ENCODE data around the gene FAM169A.
"Not testable (repeated sequence)": the region's sequence is repeated elsewhere in the genome, so short reads cannot be mapped to it uniquely, and the experiment has no call there.

The FAM169A gene

DNA sequence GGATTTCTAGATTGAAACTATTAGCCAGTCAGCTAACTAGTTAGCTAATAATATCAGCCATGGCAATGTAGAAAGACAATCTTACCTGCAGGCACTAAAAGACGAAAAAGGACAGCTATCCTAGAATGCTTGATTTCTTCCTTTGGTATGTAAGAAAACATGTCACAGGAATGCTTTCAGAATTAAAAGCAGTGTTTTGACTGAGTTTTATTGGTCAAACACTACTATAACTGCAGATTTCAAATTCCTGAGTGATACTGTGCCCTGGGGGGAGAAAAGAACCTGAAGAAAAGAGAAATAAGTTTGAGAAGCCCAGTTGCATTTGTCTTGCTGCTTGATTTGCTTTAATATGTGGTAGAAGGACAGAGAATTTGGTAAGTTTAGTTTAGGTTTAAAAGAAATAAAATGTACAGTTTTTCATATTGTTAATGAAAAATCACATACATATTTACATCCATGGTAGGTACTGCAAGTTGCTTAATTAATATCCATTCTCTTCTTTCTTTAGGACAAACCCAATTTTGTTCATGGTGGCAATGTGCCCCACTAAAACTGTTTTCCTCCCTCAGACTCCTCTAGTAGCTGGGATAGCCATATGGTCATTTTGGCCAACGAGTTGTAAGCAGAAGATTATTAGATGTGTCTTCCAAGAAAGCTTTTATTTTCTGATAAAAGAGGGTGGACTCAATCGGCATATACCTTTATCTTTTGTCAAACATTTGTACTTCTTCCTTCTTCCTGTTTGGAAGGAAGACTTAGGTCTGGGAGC is 4.3 kb upstream of the FAM169A start:
- DNase-seq, result no peak

DNA sequence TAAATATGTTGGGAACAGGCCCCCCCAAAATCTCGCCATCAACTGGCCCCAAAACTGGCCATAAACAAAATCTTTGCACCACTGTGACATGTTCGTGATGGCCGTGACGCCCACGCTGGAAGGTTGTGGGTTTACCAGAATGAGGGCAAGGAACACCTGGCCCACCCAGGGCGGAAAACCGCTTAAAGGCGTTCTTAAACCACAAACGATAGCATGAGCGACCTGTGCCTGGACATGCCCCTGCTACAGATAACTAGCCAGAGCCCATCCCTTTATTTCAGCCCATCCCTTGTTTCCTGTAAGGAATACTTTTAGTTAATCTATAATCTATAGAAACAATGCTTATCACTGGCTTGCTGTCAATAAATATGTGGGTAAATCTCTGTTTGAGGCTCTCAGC is 3.2 kb upstream of the FAM169A start:
- not testable (repeated sequence) for DNase-seq

DNA sequence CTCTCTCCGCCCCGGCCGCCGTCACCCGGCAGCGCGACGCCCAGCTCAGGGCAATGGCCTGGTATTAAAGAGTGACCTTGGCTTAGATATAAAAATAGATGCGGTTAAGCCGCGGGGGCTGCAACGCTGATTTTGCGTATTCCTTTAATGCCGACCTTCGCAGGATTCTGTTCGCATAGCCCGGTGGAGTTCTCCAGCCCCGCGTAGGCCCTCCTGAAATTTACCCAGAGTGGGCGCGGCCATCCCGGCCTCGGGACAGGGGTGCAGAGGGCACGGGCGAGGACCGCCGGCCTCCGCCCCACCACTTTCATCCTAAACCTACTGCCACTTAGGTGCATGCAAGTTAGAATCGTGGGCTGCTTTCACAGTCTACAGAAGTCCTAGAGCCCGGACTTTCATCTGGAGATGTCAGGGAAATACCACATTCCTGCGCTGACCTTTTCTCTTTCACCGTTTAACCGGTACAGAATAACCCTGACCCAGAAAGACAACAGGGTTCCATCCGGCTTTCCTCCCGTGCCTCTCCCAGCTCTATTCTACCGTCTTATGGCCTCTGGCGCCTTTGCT is 492 bp upstream of the FAM169A start:
- peak; percentile 71 for DNase-seq

GRCh38 chr5:74865256-74865803 is 857 bp downstream of the FAM169A start:
- no peak for DNase-seq

- no peak for DNase-seq
These were observed 1.4 kb downstream of the FAM169A start for GRCh38 chr5:74864823-74865222.

GRCh38 chr5:74863726-74864125 is 2.5 kb downstream of the FAM169A start:
- no peak for DNase-seq

DNA sequence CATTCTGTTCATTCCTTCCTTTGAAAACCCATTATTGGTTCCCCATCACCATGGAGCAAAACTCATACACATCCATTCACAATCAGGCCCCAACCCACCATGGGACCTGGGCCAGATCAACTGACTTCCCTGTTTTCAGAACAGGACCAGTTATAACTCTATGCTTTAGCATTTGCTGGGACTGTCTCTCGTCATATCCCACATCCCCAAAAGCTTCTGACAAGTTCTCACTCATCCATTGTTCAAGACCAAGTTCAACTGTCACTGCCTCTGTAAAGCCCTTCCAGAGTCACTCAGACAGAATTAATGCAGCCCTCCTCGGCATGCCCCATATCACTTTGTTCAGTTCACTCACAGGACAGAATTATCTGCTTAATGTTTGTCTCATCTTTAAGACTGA is 4.0 kb downstream of the FAM169A start:
- no peak for DNase-seq

- not testable (repeated sequence) for DNase-seq
These were observed 9.2 kb downstream of the FAM169A start for GRCh38 chr5:74856975-74857374.

DNA sequence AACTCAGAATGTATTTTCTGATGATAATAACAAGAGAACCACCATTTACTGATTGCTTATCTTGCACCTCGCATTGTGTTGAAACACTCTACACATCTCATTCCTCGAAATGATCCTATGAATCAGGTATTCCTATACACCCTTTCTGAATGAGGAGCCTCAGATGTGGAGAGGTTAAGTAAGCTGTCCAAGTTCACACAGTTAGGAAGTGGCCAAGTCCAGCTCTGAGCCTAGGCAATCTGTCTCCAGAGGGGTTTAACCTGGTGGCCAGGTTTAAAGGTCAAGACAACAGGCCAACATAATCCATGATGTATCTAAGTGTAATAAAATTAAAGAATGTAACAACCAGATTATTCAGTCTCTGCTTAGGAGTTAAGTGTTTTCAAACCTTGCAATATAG is 12.9 kb downstream of the FAM169A start:
- DNase-seq, result no peak

DNA sequence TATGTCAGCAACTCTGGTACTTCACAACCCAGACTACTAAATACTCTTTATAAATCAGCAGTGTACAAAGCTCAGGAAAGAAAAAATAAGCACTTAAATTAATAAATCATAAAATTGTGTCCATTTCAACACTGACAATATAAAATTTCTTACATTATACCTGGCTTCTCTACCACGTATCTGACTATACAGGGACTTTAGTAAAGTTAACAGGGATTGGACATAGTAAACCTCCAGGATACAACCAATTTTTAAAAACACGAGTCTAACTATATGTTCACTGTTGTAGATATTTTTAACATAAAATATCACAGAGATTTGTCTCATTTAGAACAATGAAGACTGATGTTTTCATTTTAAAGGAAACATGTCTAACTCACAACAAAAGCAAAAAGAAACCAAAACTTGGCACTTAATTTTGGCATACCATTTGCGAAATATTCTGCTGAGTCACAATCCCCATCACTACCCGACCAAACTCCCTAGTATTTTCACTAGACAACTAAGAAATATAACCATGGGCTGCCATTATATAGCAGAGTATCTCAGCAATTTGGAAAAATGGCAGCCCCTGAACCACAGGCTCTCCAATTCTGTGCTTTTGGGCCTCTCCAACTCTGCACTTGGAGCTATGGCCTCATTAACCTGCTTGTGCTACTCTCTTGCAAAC is 14.4 kb downstream of the FAM169A start:
- DNase-seq, result no peak

DNA sequence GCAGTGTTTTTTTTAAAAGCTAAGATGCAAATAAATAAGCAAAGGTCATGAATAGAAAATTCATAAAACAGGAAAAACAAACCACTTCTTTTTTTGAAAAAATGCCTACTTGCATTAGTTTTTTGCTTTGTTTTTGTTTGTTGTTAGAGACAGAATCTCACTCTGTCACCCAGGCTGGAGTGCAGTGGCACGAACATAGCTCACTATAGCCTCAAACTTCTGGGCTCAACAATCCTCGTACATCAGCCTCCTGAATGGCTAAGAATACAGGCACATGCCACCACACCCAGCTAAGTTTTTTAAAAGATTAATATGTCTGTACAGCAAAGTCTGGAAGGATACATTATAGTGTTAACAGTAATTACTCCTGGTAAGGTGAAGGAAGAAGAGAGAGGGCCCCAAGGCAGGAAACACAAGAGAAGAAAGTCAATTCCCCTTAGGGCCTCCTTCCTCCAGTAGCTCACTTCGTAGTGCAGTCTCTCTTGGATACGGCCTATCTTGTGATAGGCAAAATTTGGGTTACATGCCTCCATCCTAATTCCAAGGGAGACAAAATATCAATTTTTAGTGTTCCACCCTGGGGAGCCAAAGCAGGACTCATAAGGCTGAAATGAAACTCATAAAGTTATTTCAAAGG is 15.3 kb downstream of the FAM169A start:
- DNase-seq, result no peak

DNA sequence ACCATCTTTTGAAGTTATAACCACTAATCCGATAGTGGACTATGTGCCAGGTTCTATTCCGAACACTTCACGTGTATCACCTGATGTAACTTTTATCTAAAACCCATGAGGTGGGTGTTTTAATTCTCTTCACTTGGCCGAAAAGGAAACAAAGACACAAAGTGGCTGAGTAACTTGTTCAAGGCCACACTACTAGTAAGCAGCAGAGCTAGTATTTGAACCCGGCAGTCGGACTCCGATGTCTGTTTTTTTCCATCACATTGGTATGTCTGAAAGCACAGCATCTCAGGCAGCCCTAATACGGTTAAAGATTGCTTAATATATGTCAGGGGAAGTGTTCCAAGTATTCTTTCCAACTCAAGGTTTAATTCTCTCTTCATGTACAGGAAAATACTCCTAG is 16.2 kb downstream of the FAM169A start:
- DNase-seq, result no peak

GRCh38 chr5:74848553-74849025 is 17.6 kb downstream of the FAM169A start:
- no peak for DNase-seq

- DNase-seq, result no peak
These were observed 27.0 kb downstream of the FAM169A start for GRCh38 chr5:74839229-74839628.

- DNase-seq, result no peak
These were observed 27.9 kb downstream of the FAM169A start for GRCh38 chr5:74838262-74838661.

GRCh38 chr5:74837115-74837514 is 29.1 kb downstream of the FAM169A start:
- DNase-seq, result no peak

GRCh38 chr5:74833537-74834266 is 32.5 kb downstream of the FAM169A start:
- no peak for DNase-seq

- no peak for DNase-seq
These were observed 36.8 kb downstream of the FAM169A start for GRCh38 chr5:74829413-74829812.

DNA sequence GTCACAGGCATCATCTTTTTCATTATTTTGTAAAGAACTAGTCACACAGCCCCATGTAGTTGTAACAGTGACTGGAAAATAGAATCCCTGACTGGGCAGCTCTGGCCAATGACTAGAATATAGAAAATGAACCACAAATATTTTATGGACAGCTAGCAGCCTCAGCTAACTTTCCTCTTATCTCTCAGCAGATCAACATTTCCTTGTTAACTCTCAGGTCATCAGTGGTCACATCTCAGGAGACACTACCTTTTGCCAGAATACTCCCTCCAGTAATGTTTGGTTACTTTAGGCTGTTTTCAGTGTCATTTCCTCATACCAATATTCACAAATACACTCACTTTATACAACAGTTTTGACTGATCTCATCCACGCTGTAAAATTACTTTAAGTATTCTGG is 43.9 kb downstream of the FAM169A start:
- no peak for DNase-seq

DNA sequence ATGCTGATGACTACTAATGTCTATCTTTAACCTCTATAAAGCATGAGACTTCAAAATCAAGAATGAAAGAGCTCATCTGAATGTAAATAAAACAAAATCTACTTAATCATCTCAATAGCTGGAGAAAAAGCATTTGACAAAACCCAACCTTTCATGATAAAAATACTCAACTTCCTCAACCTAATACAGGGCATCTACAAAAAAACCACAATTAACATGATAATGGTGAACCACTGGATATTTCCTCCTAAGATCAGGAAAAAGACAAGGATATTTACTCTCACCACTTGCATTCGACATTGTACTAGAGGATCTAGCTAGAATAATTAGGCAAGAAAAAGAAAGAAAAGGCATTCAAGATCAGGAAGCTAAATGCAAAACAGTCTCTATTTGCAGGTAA is 49.3 kb downstream of the FAM169A start:
- DNase-seq, result no peak

DNA sequence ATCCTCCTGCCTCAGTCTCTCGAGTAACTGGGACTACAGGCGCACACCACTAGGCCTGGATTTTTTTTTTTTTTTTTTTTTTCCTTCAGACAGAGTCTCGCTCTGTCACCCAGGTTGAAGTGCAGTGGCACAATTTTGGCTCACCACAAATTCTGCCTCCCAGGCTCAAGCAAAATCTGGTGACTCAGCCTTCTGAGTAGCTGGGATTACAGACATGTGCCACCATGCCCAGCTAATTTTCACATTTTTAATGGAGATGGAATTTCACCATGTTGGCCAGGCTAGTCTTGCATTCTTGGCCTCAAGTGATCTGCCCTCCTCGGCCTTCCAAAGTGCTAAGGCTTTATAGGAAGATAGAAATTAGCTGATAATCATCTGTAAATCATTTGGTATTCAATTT is 55.3 kb downstream of the FAM169A start:
- no peak for DNase-seq

GRCh38 chr5:74801941-74802340 is 64.2 kb downstream of the FAM169A start:
- DNase-seq, result no peak

All from right kidney (tissue), 1 donor.